Panc1 (cell line): Measurements from ENCODE around the gene EFHB. TPM values are rescaled to one million over a fixed set of nuclear protein-coding genes. Genes with fewer than 3 reads are reported as not detected.

Experiments used
- ATAC-seq: fragments of 200-7000 bp; cut with Tn5 transposase; 2 replicates; pipeline ENCODE4 v1.9.1; 2020; ENCODE audit warnings: mild to moderate bottlenecking, moderate library complexity
- BruUV-seq: library from RNA; stranded (reverse); fragments of 400-500 nt; replicated peaks from 2 replicates; lab custom pipeline; 2021; lab: Mats Ljungman, UMichigan
- CTCF ChIA-PET: fragments of 300-600 bp; sonication (Branson Sonifier 250); formaldehyde crosslinking; loops from one replicate; lab custom pipeline; 2022; ENCODE audit warnings: antibody characterized with exemption; lab: Charles Lee
- POLR2A ChIA-PET: fragments of 300-600 bp; sonication (Branson Sonifier 250); formaldehyde crosslinking; loops from one replicate; lab custom pipeline; 2022; ENCODE audit warnings: antibody characterized with exemption; lab: Charles Lee
- DNase-seq: peaks from one replicate; pipeline ENCODE4 v3.0.0-alpha.2; 2010; ENCODE audit warnings: low read depth, low spot score
- H3K27ac ChIP-seq: 2 replicates; pipeline ENCODE4 v1.5.1; 2011; ENCODE audit warnings: mild to moderate bottlenecking, low read length, inconsistent platforms
- H3K27me3 ChIP-seq: fragments of 200-500 bp; sonication (Bioruptor generic); 2 replicates; pipeline ENCODE4 v1.6.0; 2014; ENCODE audit warnings: low read length, inconsistent platforms; ENCODE audit not compliant: control insufficient read depth, insufficient read depth
- H3K36me3 ChIP-seq: fragments of 200-500 bp; sonication (Bioruptor generic); 2 replicates; pipeline ENCODE4 v1.5.1; 2014; ENCODE audit warnings: inconsistent platforms, mild to moderate bottlenecking, low read length, moderate library complexity; ENCODE audit not compliant: control insufficient read depth, insufficient read depth
- H3K4me1 ChIP-seq: 2 replicates; pipeline ENCODE4 v1.5.1; 2011; ENCODE audit warnings: inconsistent platforms, mild to moderate bottlenecking, low read length, moderate library complexity; ENCODE audit not compliant: control insufficient read depth, insufficient read depth
- H3K4me3 ChIP-seq, 2 experiments: 2 replicates each; pipeline ENCODE4 v1.5.1; 2011 to 2012; ENCODE audit warnings: low read depth in 2 of 2, low read length in 2 of 2, mild to moderate bottlenecking in 2 of 2, inconsistent platforms in 1 of 2, moderate library complexity in 1 of 2
- H3K9me3 ChIP-seq: fragments of 200-500 bp; sonication (Bioruptor generic); 2 replicates; pipeline ENCODE4 v1.5.1; 2014; ENCODE audit warnings: low read depth, mild to moderate bottlenecking, inconsistent platforms, low read length, moderate library complexity; ENCODE audit not compliant: control insufficient read depth, insufficient read depth
- POLR2AphosphoS5 ChIP-seq: IDR thresholded peaks from 2 replicates; pipeline ENCODE4 v1.6.1; 2012; ENCODE audit warnings: mild to moderate bottlenecking, low read depth, low read length, moderate library complexity
- REST ChIP-seq, 2 experiments: IDR thresholded peaks; 2 replicates each; pipeline ENCODE4 v1.6.1; 2011 to 2012; ENCODE audit warnings: low read depth in 2 of 2, control low read depth in 1 of 2, low read length in 1 of 2, mild to moderate bottlenecking in 1 of 2, moderate library complexity in 1 of 2; ENCODE audit not compliant: insufficient read depth in 1 of 2
- SIN3A ChIP-seq: IDR thresholded peaks from 2 replicates; pipeline ENCODE4 v1.6.1; 2012; ENCODE audit warnings: low read depth, mild to moderate bottlenecking, low read length, moderate library complexity, borderline replicate concordance; ENCODE audit not compliant: insufficient read depth
- TCF7L2 ChIP-seq: IDR thresholded peaks from 2 replicates; pipeline ENCODE4 v1.6.1; 2011; ENCODE audit warnings: mild to moderate bottlenecking, low read depth, low read length, inconsistent platforms
- in situ Hi-C: cut with HindIII; loops from 2 replicates; pipeline ENCODE4 v1.10.0; 2016; ENCODE audit warnings: low sequenced_read_pairs, low pct_unique_long_range_greater_than_20kb
- intact Hi-C: fragments of 100-400 bp; cut with micrococcal nuclease; formaldehyde crosslinking; loops from one replicate; pipeline ENCODE4 v1.10.0; 2022; ENCODE audit not compliant: unreplicated experiment
- total RNA-seq: library from RNA; stranded (reverse); gene quantifications from one replicate; pipeline ENCODE4 v1.2.1, GENCODE V29; 2021; ENCODE audit not compliant: unreplicated experiment
- TF ChIP-seq, protein P1 (sequence below): fragments of 450-650 bp; IDR thresholded peaks from 2 replicates; pipeline ENCODE4 v1.5.1; 2017; ENCODE audit warnings: mild to moderate bottlenecking

Gene EFHB
- total RNA-seq, 1 experiment from 2014 or later = 0.46 TPM

- intact Hi-C loops (no loop called here), in situ Hi-C loops (no loop called here)
- H3K27ac ChIP-seq = no peak overlapping the region
- DNase-seq = no peak
- no peak for ATAC-seq
- H3K36me3 ChIP-seq = no peaks in the 10 kb centered on the region
- POLR2A ChIA-PET = no interaction called here
- BruUV-seq = no TSS peak
- TF ChIP-seq TCF7L2 (no peak), SIN3A (no peak), POLR2AphosphoS5 (no peak), REST (IDR thresholded peaks at IDR 0.05; ENCODE audit: insufficient read depth in 1 of 2, low read depth in 2 of 2, low read length in 1 of 2) (no peak)
- TF ChIP-seq, protein P1, sequence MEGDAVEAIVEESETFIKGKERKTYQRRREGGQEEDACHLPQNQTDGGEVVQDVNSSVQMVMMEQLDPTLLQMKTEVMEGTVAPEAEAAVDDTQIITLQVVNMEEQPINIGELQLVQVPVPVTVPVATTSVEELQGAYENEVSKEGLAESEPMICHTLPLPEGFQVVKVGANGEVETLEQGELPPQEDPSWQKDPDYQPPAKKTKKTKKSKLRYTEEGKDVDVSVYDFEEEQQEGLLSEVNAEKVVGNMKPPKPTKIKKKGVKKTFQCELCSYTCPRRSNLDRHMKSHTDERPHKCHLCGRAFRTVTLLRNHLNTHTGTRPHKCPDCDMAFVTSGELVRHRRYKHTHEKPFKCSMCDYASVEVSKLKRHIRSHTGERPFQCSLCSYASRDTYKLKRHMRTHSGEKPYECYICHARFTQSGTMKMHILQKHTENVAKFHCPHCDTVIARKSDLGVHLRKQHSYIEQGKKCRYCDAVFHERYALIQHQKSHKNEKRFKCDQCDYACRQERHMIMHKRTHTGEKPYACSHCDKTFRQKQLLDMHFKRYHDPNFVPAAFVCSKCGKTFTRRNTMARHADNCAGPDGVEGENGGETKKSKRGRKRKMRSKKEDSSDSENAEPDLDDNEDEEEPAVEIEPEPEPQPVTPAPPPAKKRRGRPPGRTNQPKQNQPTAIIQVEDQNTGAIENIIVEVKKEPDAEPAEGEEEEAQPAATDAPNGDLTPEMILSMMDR = no peak
- no peaks in the 10 kb centered on the region for H3K27me3 ChIP-seq
- CTCF ChIA-PET = no interaction called here
- H3K9me3 ChIP-seq = no peaks in the 10 kb centered on the region
- no peaks in the 10 kb centered on the region for H3K4me1 ChIP-seq
- no peak overlapping the region for H3K4me3 ChIP-seq
Measured at GRCh38 chr3:19907523-19907922, 26.5 kb downstream of the EFHB start.

DNA sequence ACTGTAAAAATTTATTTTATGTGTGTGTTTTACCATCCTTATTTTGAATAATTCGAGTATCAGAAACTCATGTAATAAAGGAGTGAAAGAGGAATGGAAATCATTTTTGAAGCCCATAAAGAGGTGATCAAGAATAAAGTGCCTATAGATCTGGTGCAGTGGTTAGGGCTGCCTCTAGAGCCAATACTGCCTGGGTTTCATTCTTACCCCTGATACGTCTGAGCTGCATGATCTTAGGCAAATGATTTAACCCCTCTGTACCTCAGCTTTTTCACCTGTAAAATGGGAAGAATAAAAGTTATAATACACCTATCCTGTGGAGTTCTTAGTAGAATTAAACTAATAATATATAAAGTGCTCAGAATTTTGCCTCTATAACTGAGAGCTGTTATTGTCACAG is 30.4 kb downstream of the EFHB start:
- Histone ChIP-seq H3K9me3 (no peaks in the 10 kb centered on the region), H3K27me3 (no peaks in the 10 kb centered on the region), H3K4me3 (no peak overlapping the region), H3K36me3 (no peaks in the 10 kb centered on the region), H3K27ac (no peak overlapping the region), H3K4me1 (peaks cover 3% of the 10 kb centered on the region; the same call in 1 of the 2 replicates)
- TF ChIP-seq, protein P1 = no peak
- TF ChIP-seq SIN3A (no peak), TCF7L2 (no peak), POLR2AphosphoS5 (no peak), REST (IDR thresholded peaks at IDR 0.05; ENCODE audit: insufficient read depth in 1 of 2, low read depth in 2 of 2, low read length in 1 of 2) (no peak)
- no peak for ATAC-seq
- no peak for DNase-seq
- in situ Hi-C loops (no loop called here), intact Hi-C loops (no loop called here)
- POLR2A ChIA-PET = no interaction called here
- CTCF ChIA-PET = no interaction called here
- no TSS peak for BruUV-seq
